ENCODE results near the gene SNF8. TPM values are rescaled to one million over a fixed set of nuclear protein-coding genes. Genes with fewer than 3 reads are reported as not detected.
A peak's percentile ranks its signal among the peaks of the same experiment; 100 is the strongest.

Gene SNF8
- total RNA-seq, 6 donors from 2014 or later = 76.5 to 110 (median 89.7) TPM

GRCh38 chr17:48915459-48916282 lies 29.0 kb downstream of the SNF8 start:
- DNase-seq = peak in 1 of 2 donors; percentile 45
- peak; percentile 54 to 76 for ATAC-seq (ENCODE audit: low FRiP score in 2 of 2)
- no peak for TF ChIP-seq POLR2A (IDR thresholded peaks at IDR 0.05)
- peak in 1 of 4 donors; percentile 29 for TF ChIP-seq EP300 (IDR thresholded peaks at IDR 0.05)
- no peaks in the 10 kb centered on the region for H3K9me3 ChIP-seq
- no peak overlapping the region for H3K4me3 ChIP-seq
- H3K36me3 ChIP-seq = peaks cover 29 to 93% (median 59%) of the 10 kb centered on the region in 4 donors
- H3K27me3 ChIP-seq = no peaks in the 10 kb centered on the region
- H3K4me1 ChIP-seq = peaks cover 15 to 31% (median 20%) of the 10 kb centered on the region in 4 donors
- 53 to 62% methylated on average over 4 to 5 of the region's 5 CpGs for WGBS, 2 donors
- H3K27ac ChIP-seq = peak overlapping the region; percentile 19 to 74 (median 63)

GRCh38 chr17:48912476-48912875 lies 32.2 kb downstream of the SNF8 start:
- Histone ChIP-seq H3K9me3 (no peaks in the 10 kb centered on the region), H3K36me3 (peaks cover 3 to 66% (median 27%) of the 10 kb centered on the region in 4 donors), H3K4me1 (peaks cover 37 to 53% (median 39%) of the 10 kb centered on the region in 4 donors), H3K27ac (no peak overlapping the region), H3K27me3 (no peaks in the 10 kb centered on the region), H3K4me3 (no peak overlapping the region)
- no peak for TF ChIP-seq POLR2A (IDR thresholded peaks at IDR 0.05)
- TF ChIP-seq EP300 (IDR thresholded peaks at IDR 0.05) = no peak
- no peak for TF ChIP-seq CTCF (IDR thresholded peaks at IDR 0.05)
- TF ChIP-seq POLR2AphosphoS5 (IDR thresholded peaks at IDR 0.05) = no peak
- no peak for DNase-seq
- no peak for ATAC-seq (ENCODE audit: low FRiP score in 2 of 2)
- WGBS, 2 donors = 94% methylated on average over 2 of the region's 2 CpGs

- no peak for TF ChIP-seq POLR2A (IDR thresholded peaks at IDR 0.05)
- no peak for TF ChIP-seq POLR2AphosphoS5 (IDR thresholded peaks at IDR 0.05)
- no peak for TF ChIP-seq CTCF (IDR thresholded peaks at IDR 0.05)
- TF ChIP-seq EP300 (IDR thresholded peaks at IDR 0.05) = no peak
- no peak for DNase-seq
- WGBS, 2 donors = 57 to 75% methylated on average over 2 of the region's 2 CpGs
- no peak for ATAC-seq (ENCODE audit: low FRiP score in 2 of 2)
- no peaks in the 10 kb centered on the region for H3K9me3 ChIP-seq
- peak overlapping the region in 1 of 4 donors; percentile 96 for H3K4me3 ChIP-seq
- no peaks in the 10 kb centered on the region for H3K27me3 ChIP-seq
- peaks cover 3 to 46% (median 16%) of the 10 kb centered on the region in 4 donors for H3K36me3 ChIP-seq
- H3K4me1 ChIP-seq = peaks cover 35 to 47% (median 37%) of the 10 kb centered on the region in 4 donors
- H3K27ac ChIP-seq = no peak overlapping the region
Observed at GRCh38 chr17:48910370-48910769, 34.3 kb downstream of the SNF8 start.

GRCh38 chr17:48909783-48910182 lies 34.9 kb downstream of the SNF8 start:
- ATAC-seq (ENCODE audit: low FRiP score in 2 of 2) (no peak), DNase-seq (no peak)
- Histone ChIP-seq H3K9me3 (no peaks in the 10 kb centered on the region), H3K36me3 (peaks cover 3 to 40% (median 16%) of the 10 kb centered on the region in 4 donors), H3K27ac (peak overlapping the region in 1 of 4 donors; percentile 94), H3K4me1 (peaks cover 30 to 41% (median 32%) of the 10 kb centered on the region in 4 donors), H3K4me3 (peak overlapping the region in 3 of 4 donors; percentile 95 to 96 (median 96)), H3K27me3 (no peaks in the 10 kb centered on the region)
- TF ChIP-seq POLR2A (IDR thresholded peaks at IDR 0.05) (no peak), CTCF (IDR thresholded peaks at IDR 0.05) (no peak), EP300 (IDR thresholded peaks at IDR 0.05) (no peak), POLR2AphosphoS5 (IDR thresholded peaks at IDR 0.05) (no peak)
- WGBS, 2 donors = 53 to 62% methylated on average over 4 of the region's 4 CpGs

- Histone ChIP-seq H3K4me3 (peak overlapping the region; percentile 63 to 96 (median 96)), H3K9me3 (no peaks in the 10 kb centered on the region), H3K4me1 (peaks cover 27 to 36% (median 30%) of the 10 kb centered on the region in 4 donors), H3K36me3 (peaks cover 3 to 32% (median 14%) of the 10 kb centered on the region in 4 donors), H3K27me3 (no peaks in the 10 kb centered on the region), H3K27ac (peak overlapping the region; percentile 88 to 95 (median 94))
- DNase-seq (peak; percentile 87 to 91), ATAC-seq (ENCODE audit: low FRiP score in 2 of 2) (peak; percentile 27 to 73)
- 2 to 4% methylated on average over 25 to 30 of the region's 36 CpGs for whole genome bisulfite sequencing, 2 donors
- TF ChIP-seq POLR2AphosphoS5 (IDR thresholded peaks at IDR 0.05) = peak in 1 of 2 donors; percentile 33
- no peak for TF ChIP-seq POLR2A (IDR thresholded peaks at IDR 0.05)
Observed at GRCh38 chr17:48908853-48909394, 35.7 kb downstream of the SNF8 start.

Measured in upper lobe of left lung (tissue), 6 donors.